HG03060 (cell line): ENCODE data around the gene ERCC6.

Experiments
- ATAC-seq: cut with Tn5 transposase; IDR thresholded peaks from one replicate; pipeline ENCODE4 v1.9.1; 2021; ENCODE audit warnings: low read depth, moderate number of reproducible peaks; ENCODE audit not compliant: unreplicated experiment

The ERCC6 gene

GRCh38 chr10:49549640-49550346 is 10.9 kb upstream of the ERCC6 start:
- no peak for ATAC-seq

- ATAC-seq: no peak
Observed at GRCh38 chr10:49543604-49544003, 4.7 kb upstream of the ERCC6 start.

GRCh38 chr10:49542353-49542752 is 3.4 kb upstream of the ERCC6 start:
- no peak for ATAC-seq

GRCh38 chr10:49541762-49542161 is 2.8 kb upstream of the ERCC6 start:
- ATAC-seq: no peak

- ATAC-seq: no peak
Observed at GRCh38 chr10:49540056-49540797, 1.3 kb upstream of the ERCC6 start.

GRCh38 chr10:49539320-49539885 is 482 bp upstream of the ERCC6 start:
- no peak for ATAC-seq

GRCh38 chr10:49534670-49535381 is 4.1 kb downstream of the ERCC6 start:
- peak; percentile 85 for ATAC-seq

- no peak for ATAC-seq
Observed at GRCh38 chr10:49532461-49532860, 6.5 kb downstream of the ERCC6 start.

- no peak for ATAC-seq
Observed at GRCh38 chr10:49528977-49529506, 9.9 kb downstream of the ERCC6 start.

- ATAC-seq: no peak
Observed at GRCh38 chr10:49527850-49528249, 11.1 kb downstream of the ERCC6 start.

- no peak for ATAC-seq
Observed at GRCh38 chr10:49527061-49527460, 11.9 kb downstream of the ERCC6 start.

GRCh38 chr10:49526619-49527018 is 12.3 kb downstream of the ERCC6 start:
- ATAC-seq: no peak

- no peak for ATAC-seq
Observed at GRCh38 chr10:49524496-49524895, 14.4 kb downstream of the ERCC6 start.

GRCh38 chr10:49523301-49523700 is 15.6 kb downstream of the ERCC6 start:
- no peak for ATAC-seq

- no peak for ATAC-seq
Observed at GRCh38 chr10:49521062-49521461, 17.9 kb downstream of the ERCC6 start.

GRCh38 chr10:49520122-49520775 is 18.7 kb downstream of the ERCC6 start:
- no peak for ATAC-seq

- no peak for ATAC-seq
Observed at GRCh38 chr10:49519717-49520116, 19.2 kb downstream of the ERCC6 start.

GRCh38 chr10:49518982-49519578 is 19.8 kb downstream of the ERCC6 start:
- ATAC-seq: no peak

GRCh38 chr10:49518566-49518965 is 20.4 kb downstream of the ERCC6 start:
- ATAC-seq: no peak
